ENCODE results near the gene TCAIM. TPM values are rescaled to one million over a fixed set of nuclear protein-coding genes. Genes with fewer than 3 reads are reported as not detected.

Gene TCAIM
- total and polyA plus RNA-seq, 9 of the 15 experiments (the other 6 are each of a cell fraction or from before 2014, with no cell fraction given) = 19.7 to 53.3 (median 36.9) TPM

DNA sequence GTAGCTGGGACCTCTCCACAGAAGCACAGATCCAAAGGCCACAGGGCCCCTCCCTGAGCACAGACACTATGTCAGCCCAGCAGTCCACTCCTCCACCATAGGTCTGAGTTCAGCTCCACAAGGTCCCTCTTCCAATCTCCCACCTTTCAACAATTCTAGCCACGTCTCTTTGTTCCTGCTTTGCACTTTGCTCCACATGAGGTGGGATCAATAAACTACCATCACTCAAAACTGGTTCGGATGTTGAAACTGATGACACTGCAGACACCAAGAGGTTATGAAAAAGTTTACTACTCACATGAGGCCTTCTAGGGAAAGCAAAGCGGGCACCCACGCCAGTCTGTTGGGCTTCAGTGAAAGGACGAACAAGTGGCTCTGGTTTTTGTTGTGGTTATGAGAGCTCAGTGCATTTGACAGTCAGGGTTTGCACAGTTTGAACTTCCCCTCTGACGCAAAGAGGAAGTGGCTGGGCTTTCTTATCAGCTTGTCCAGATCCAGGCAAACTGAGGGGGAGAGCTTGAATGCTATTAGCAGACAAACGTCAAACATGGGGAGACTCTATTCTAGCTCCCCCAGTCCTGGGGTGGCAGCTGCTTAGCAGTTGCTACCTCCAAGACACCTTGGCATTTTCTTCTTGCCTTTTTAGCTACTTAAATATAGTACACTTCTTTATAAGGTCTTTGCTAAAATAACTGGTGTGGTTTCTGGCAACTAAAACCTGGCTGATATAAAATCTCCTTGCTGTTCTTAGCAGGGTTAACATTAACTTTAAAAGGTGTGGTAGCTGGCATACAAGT, 101.1 kb downstream of the TCAIM start (continued):
- TF ChIP-seq, protein P1, sequence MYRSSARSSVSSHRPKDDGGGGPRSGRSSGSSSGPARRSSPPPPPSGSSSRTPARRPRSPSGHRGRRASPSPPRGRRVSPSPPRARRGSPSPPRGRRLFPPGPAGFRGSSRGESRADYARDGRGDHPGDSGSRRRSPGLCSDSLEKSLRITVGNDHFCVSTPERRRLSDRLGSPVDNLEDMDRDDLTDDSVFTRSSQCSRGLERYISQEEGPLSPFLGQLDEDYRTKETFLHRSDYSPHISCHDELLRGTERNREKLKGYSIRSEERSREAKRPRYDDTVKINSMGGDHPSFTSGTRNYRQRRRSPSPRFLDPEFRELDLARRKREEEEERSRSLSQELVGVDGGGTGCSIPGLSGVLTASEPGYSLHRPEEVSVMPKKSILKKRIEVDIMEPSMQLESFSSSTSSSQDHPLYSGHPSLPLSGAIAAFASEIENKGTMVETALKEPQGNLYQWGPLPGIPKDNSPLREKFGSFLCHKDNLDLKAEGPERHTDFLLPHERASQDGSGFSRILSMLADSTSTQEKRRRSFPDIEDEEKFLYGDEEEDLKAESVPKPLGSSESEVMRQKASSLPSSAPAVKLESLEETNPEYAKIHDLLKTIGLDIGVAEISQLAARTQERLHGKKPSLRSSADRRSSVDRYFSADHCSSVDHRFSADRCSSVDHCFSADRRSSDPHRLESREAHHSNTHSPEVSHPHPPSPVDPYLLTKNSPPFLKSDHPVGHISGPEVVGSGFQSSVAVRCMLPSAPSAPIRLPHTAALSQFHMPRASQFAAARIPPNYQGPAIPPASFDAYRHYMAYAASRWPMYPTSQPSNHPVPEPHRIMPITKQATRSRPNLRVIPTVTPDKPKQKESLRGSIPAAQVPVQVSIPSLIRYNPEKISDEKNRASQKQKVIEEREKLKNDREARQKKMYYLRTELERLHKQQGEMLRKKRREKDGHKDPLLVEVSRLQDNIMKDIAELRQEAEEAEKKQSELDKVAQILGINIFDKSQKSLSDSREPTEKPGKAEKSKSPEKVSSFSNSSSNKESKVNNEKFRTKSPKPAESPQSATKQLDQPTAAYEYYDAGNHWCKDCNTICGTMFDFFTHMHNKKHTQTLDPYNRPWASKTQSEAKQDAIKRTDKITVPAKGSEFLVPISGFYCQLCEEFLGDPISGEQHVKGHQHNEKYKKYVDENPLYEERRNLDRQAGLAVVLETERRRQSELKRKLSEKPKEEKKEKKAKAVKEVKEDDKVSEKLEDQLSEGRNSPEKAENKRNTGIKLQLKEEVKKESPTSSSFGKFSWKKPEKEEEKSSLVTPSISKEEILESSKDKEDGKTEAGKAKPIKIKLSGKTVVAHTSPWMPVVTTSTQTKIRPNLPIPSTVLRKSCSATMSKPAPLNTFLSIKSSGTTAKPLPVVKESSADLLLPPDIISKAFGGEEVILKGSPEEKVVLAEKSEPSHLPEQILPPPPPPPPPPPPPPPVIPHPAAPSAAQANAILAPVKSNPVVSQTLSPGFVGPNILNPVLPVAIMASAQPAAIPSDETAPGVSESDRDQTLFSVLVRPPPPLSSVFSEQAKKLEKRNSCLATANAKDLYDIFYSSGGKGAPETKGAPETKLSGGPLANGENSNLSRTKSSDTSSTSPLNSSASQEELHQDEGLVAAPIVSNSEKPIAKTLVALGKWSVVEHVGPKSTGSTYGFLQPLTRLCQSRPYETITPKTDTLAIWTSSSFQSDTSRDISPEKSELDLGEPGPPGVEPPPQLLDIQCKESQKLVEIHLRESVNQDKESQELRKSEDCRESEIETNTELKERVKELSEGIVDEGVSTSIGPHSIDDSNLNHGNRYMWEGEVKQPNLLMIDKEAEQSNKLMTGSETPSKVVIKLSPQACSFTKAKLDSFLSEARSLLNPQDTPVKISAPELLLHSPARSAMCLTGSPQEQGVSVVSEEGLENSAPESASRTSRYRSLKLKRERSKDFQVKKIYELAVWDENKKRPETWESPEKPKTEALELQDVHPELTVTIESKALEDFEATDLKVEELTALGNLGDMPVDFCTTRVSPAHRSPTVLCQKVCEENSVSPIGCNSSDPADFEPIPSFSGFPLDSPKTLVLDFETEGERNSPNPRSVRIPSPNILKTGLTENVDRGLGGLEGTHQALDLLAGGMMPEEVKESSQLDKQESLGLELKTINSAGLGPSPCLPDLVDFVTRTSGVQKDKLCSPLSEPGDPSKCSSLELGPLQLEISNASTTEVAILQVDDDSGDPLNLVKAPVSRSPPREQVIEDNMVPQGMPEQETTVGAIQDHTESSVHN (IDR thresholded peaks at IDR 0.05; ENCODE audit: borderline replicate concordance in 1 of 2, low read depth in 1 of 2) = peak; percentile 62 to 83; a peak in 3 of 4 replicates
- TF ChIP-seq ZNF436 (CRISPR knock-in tag; IDR thresholded peaks at IDR 0.05) = no peak
- TF ChIP-seq ZFP1 (CRISPR knock-in tag; IDR thresholded peaks at IDR 0.05) = no peak
- peak; percentile 85 for TF ChIP-seq CTBP1 (IDR thresholded peaks at IDR 0.05; ENCODE audit: borderline replicate concordance)
- TF ChIP-seq TCFL5 (CRISPR knock-in tag; conservative IDR thresholded peaks at IDR 0.05) = no peak
- TF ChIP-seq, protein P2, sequence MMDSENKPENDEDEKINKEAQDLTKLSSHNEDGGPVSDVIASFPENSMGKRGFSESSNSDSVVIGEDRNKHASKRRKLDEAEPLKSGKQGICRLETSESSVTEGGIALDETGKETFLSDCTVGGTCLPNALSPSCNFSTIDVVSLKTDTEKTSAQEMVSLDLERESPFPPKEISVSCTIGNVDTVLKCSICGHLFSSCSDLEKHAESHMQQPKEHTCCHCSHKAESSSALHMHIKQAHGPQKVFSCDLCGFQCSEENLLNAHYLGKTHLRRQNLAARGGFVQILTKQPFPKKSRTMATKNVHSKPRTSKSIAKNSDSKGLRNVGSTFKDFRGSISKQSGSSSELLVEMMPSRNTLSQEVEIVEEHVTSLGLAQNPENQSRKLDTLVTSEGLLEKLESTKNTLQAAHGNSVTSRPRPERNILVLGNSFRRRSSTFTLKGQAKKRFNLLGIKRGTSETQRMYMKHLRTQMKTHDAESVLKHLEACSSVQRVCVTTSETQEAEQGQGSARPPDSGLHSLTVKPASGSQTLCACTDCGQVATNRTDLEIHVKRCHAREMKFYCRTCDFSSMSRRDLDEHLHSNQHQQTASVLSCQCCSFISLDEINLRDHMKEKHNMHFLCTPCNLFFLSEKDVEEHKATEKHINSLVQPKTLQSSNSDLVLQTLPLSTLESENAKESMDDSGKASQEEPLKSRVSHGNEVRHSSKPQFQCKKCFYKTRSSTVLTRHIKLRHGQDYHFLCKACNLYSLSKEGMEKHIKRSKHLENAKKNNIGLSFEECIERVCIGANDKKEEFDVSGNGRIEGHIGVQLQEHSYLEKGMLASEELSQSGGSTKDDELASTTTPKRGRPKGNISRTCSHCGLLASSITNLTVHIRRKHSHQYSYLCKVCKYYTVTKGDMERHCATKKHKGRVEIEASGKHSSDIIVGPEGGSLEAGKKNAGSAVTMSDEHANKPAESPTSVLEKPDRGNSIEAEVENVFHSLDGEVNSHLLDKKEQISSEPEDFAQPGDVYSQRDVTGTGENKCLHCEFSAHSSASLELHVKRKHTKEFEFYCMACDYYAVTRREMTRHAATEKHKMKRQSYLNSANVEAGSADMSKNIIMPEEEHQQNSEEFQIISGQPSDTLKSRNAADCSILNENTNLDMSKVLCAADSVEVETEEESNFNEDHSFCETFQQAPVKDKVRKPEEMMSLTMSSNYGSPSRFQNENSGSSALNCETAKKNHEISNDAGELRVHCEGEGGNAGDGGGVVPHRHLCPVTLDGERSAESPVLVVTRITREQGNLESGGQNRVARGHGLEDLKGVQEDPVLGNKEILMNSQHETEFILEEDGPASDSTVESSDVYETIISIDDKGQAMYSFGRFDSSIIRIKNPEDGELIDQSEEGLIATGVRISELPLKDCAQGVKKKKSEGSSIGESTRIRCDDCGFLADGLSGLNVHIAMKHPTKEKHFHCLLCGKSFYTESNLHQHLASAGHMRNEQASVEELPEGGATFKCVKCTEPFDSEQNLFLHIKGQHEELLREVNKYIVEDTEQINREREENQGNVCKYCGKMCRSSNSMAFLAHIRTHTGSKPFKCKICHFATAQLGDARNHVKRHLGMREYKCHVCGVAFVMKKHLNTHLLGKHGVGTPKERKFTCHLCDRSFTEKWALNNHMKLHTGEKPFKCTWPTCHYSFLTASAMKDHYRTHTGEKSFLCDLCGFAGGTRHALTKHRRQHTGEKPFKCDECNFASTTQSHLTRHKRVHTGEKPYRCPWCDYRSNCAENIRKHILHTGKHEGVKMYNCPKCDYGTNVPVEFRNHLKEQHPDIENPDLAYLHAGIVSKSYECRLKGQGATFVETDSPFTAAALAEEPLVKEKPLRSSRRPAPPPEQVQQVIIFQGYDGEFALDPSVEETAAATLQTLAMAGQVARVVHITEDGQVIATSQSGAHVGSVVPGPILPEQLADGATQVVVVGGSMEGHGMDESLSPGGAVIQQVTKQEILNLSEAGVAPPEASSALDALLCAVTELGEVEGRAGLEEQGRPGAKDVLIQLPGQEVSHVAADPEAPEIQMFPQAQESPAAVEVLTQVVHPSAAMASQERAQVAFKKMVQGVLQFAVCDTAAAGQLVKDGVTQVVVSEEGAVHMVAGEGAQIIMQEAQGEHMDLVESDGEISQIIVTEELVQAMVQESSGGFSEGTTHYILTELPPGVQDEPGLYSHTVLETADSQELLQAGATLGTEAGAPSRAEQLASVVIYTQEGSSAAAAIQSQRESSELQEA (IDR thresholded peaks at IDR 0.05; ENCODE audit: low read depth) = no peak; the same call in 1 of the 2 replicates
- no peak for TF ChIP-seq FOS (IDR thresholded peaks at IDR 0.05; ENCODE audit: extremely low read depth, insufficient read length)
- TF ChIP-seq LCOR (CRISPR knock-in tag; IDR thresholded peaks at IDR 0.05) = peak; percentile 73
- TF ChIP-seq ZZZ3 (IDR thresholded peaks at IDR 0.05) = no peak
- no peak for TF ChIP-seq KAT2B (IDR thresholded peaks at IDR 0.05; ENCODE audit: low read depth, low read length)

Measured in K562 (cell line).